Neural progenitor cell (in vitro differentiated cells): ENCODE data around the gene S100A6. TPM values are rescaled to one million over a fixed set of nuclear protein-coding genes. Genes with fewer than 3 reads are reported as not detected.

Experiments used
- DNase-seq: peaks from one replicate; pipeline ENCODE4 v3.0.0-alpha.2; 2016; ENCODE audit warnings: low spot score
- H2AFZ ChIP-seq: fragments of 200-600 bp; sonication (generic); replicated peaks from 2 replicates; pipeline ENCODE4 v1.6.1; 2016; ENCODE audit warnings: antibody characterized with exemption
- H3F3A ChIP-seq: fragments of 200-600 bp; sonication (generic); 2 replicates; pipeline ENCODE4 v1.6.1; 2016; ENCODE audit warnings: antibody characterized with exemption, low read depth
- H3K27ac ChIP-seq: fragments of 200-600 bp; sonication (generic); 2 replicates; pipeline ENCODE4 v1.5.1; 2016; ENCODE audit warnings: mild to moderate bottlenecking
- H3K27me3 ChIP-seq: fragments of 200-600 bp; sonication (generic); 2 replicates; pipeline ENCODE4 v1.6.1; 2016; ENCODE audit warnings: mild to moderate bottlenecking, moderate library complexity
- H3K36me3 ChIP-seq: fragments of 200-600 bp; sonication (generic); 2 replicates; pipeline ENCODE4 v1.5.1; 2016
- H3K4me1 ChIP-seq: fragments of 200-600 bp; sonication (generic); 2 replicates; pipeline ENCODE4 v1.6.1; 2016; ENCODE audit warnings: mixed run types
- H3K4me2 ChIP-seq: fragments of 200-600 bp; sonication (generic); 2 replicates; pipeline ENCODE4 v1.6.1; 2016
- H3K4me3 ChIP-seq: fragments of 200-600 bp; sonication (generic); 2 replicates; pipeline ENCODE4 v1.5.1; 2016
- H3K79me2 ChIP-seq: fragments of 200-600 bp; sonication (generic); 2 replicates; pipeline ENCODE4 v1.6.1; 2016; ENCODE audit warnings: low read depth
- H3K9ac ChIP-seq: fragments of 200-600 bp; sonication (generic); 2 replicates; pipeline ENCODE4 v1.6.1; 2016
- H3K9me3 ChIP-seq: fragments of 200-600 bp; sonication (generic); 2 replicates; pipeline ENCODE4 v1.5.1; 2016; ENCODE audit warnings: low read depth
- H4K20me1 ChIP-seq: fragments of 200-600 bp; sonication (generic); 2 replicates; pipeline ENCODE4 v1.6.1; 2016; ENCODE audit warnings: low read depth
- H3K27ac Mint-ChIP-seq: 3 replicates; pipeline ENCODE4 v1.8.0; 2021; ENCODE audit warnings: mixed read lengths
- H3K27me3 Mint-ChIP-seq: 2 replicates; pipeline ENCODE4 v1.8.0; 2022; ENCODE audit warnings: low read depth, mild to moderate bottlenecking, inconsistent platforms, moderate library complexity, mixed read lengths; ENCODE audit not compliant: insufficient read depth
- H3K36me3 Mint-ChIP-seq: 3 replicates; pipeline ENCODE4 v1.8.0; 2021; ENCODE audit warnings: mixed read lengths
- H3K4me1 Mint-ChIP-seq: 3 replicates; pipeline ENCODE4 v1.8.0; 2021; ENCODE audit warnings: mixed read lengths
- H3K4me3 Mint-ChIP-seq: 3 replicates; pipeline ENCODE4 v1.8.0; 2021; ENCODE audit warnings: mild to moderate bottlenecking, moderate library complexity, mixed read lengths
- H3K9me3 Mint-ChIP-seq: 3 replicates; pipeline ENCODE4 v1.8.0; 2020; ENCODE audit warnings: mixed read lengths
- EZH2 ChIP-seq: fragments of 200-600 bp; sonication (generic); IDR thresholded peaks from 2 replicates; pipeline ENCODE4 v1.6.1; 2017; ENCODE audit warnings: antibody characterized with exemption, mild to moderate bottlenecking, moderate library complexity
- EZH2phosphoT487 ChIP-seq: fragments of 200-600 bp; sonication (generic); IDR thresholded peaks from 2 replicates; pipeline ENCODE4 v1.6.1; 2017; ENCODE audit warnings: antibody characterized with exemption
- total RNA-seq: library from RNA; depleted of rRNA; stranded (reverse); fragments of >200 nt; gene quantifications from 2 replicates; pipeline ENCODE4 v1.2.3, GENCODE V29; 2015; ENCODE audit warnings: low replicate concordance
- TF ChIP-seq, protein P1 (sequence below): fragments of 200-600 bp; sonication (generic); IDR thresholded peaks from 2 replicates; pipeline ENCODE4 v1.5.1; 2017; ENCODE audit warnings: antibody characterized with exemption, mild to moderate bottlenecking

The S100A6 gene
- total RNA-seq, 1 donor from 2014 or later: not detected

DNA sequence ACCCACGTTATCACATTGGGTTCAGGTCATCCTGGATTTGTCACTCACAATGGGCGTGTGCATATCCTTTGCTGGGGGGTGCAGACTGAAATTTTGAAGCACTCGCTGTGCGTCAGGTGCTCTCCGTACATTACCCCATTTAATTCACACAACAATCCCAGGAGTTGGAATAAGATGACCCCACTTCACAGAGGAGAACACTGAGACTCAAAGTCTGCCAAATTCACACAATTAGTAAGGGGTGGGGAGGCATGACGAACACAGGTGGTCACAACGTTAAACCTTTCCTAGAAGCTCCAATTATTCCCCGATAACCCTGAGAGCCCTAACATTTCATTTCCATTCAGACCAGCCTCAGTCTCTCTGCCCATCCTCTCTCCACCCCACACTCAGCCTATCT lies 33.7 kb upstream of the S100A6 start:
- H3K4me3 ChIP-seq: no peak overlapping the region
- H4K20me1 ChIP-seq: no peaks in the 10 kb centered on the region
- no peak for DNase-seq
- H3K4me3 Mint-ChIP-seq: no peak overlapping the region
- no peaks in the 10 kb centered on the region for H3K27me3 ChIP-seq
- no peak overlapping the region for H3K9ac ChIP-seq
- H3K27ac Mint-ChIP-seq: peak overlapping the region; percentile 22
- no peak overlapping the region for H2AFZ ChIP-seq
- H3K27ac ChIP-seq: no peak overlapping the region
- peaks cover 17% of the 10 kb centered on the region for H3K4me1 ChIP-seq
- no peaks in the 10 kb centered on the region for H3K36me3 Mint-ChIP-seq
- peaks cover 15% of the 10 kb centered on the region for H3K27me3 Mint-ChIP-seq
- no peaks in the 10 kb centered on the region for H3K79me2 ChIP-seq
- peaks cover 48% of the 10 kb centered on the region for H3K4me1 Mint-ChIP-seq
- TF ChIP-seq EZH2 (no peak), EZH2phosphoT487 (no peak)
- TF ChIP-seq, protein P1, sequence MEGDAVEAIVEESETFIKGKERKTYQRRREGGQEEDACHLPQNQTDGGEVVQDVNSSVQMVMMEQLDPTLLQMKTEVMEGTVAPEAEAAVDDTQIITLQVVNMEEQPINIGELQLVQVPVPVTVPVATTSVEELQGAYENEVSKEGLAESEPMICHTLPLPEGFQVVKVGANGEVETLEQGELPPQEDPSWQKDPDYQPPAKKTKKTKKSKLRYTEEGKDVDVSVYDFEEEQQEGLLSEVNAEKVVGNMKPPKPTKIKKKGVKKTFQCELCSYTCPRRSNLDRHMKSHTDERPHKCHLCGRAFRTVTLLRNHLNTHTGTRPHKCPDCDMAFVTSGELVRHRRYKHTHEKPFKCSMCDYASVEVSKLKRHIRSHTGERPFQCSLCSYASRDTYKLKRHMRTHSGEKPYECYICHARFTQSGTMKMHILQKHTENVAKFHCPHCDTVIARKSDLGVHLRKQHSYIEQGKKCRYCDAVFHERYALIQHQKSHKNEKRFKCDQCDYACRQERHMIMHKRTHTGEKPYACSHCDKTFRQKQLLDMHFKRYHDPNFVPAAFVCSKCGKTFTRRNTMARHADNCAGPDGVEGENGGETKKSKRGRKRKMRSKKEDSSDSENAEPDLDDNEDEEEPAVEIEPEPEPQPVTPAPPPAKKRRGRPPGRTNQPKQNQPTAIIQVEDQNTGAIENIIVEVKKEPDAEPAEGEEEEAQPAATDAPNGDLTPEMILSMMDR: no peak
- H3K9me3 ChIP-seq: no peaks in the 10 kb centered on the region
- H3K4me2 ChIP-seq: no peak overlapping the region
- H3F3A ChIP-seq: no peaks in the 10 kb centered on the region
- H3K36me3 ChIP-seq: no peaks in the 10 kb centered on the region
- peaks cover 7% of the 10 kb centered on the region for H3K9me3 Mint-ChIP-seq

DNA sequence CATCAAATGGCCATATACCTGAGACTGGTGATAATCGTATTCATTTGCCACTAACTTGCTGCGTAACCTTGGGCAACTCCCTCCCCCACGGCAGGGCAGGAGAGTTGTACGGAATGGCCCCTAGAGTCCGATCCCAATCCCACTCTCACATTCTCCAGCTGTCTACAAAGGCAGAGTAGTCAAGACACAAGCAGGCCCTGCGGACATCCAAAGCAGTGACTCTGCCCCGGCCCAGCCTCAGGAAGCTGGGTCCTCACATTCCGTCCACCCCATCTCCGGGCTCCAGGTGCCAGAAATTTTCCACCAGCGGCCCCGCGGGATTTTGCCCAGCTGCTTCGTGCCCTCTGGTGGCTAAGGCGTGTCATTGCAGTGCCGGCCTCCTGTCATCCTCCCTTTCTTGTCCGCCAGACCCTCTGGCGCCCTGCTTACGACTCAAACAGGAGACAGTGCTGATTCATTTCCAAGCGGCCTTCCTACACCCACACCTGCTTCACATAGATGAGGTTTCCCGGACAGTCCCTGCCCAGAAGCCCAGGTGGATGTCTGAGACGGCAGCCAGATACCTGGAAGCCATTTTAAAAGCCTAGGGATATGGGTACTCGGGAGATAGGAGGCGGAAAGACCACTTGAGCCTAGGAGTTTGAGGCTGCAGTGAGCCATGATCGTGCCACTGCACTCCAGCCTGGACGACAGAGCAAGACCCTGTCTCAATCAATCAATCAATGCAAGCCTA lies 32.7 kb upstream of the S100A6 start:
- Histone ChIP-seq H3K27me3 (no peaks in the 10 kb centered on the region), H3F3A (no peaks in the 10 kb centered on the region), H3K79me2 (no peaks in the 10 kb centered on the region), H3K4me3 (no peak overlapping the region), H3K9me3 (no peaks in the 10 kb centered on the region), H3K4me2 (peak overlapping the region; percentile 21), H3K9ac (no peak overlapping the region), H3K27ac (no peak overlapping the region), H4K20me1 (no peaks in the 10 kb centered on the region), H2AFZ (peak overlapping the region; percentile 92), H3K36me3 (no peaks in the 10 kb centered on the region), H3K4me1 (peaks cover 17% of the 10 kb centered on the region)
- TF ChIP-seq, protein P1: peak; percentile 96
- no peak for TF ChIP-seq EZH2phosphoT487
- peak; percentile 24 for TF ChIP-seq EZH2
- DNase-seq: peak; percentile 91
- H3K27me3 Mint-ChIP-seq: peaks cover 19% of the 10 kb centered on the region
- no peaks in the 10 kb centered on the region for H3K36me3 Mint-ChIP-seq
- H3K4me1 Mint-ChIP-seq: peaks cover 50% of the 10 kb centered on the region
- peak overlapping the region; percentile 46 for H3K4me3 Mint-ChIP-seq
- H3K9me3 Mint-ChIP-seq: no peaks in the 10 kb centered on the region
- no peak overlapping the region for H3K27ac Mint-ChIP-seq

DNA sequence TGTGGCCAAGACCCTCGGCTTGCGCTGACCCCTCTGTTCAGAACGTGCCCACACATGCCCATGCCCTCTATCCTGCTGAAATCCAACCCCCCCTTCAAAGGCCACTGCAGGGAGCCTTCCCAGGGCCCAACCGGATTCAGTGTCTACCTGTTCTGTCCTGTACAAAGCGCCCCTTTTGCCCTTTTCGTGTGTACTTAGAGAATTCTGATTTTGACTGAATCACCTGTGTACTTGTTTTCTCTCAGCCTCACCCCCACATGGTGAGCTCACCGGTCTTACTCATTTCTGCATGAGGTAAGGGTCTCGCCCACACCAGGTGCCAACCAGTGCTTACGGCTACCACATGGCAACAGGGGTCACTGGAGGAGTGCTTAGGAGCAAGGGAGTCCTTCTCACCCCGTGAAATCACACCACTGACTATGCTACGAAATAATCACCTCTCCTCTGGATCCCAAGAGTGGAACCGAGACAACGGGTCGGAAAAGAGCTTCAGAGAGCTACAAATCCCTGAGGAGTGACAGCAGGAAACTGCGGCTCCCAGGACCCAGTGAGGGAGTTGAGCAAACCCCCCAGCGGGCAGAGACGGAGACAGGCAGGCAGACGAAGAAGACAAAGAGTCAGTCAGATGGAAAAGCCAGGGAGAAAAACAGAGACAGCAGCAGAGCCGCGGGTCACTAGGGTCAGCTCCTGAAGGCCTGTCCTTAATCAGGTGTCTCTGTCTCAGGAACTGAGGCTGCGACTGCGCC lies 32.0 kb upstream of the S100A6 start:
- Histone ChIP-seq H3K4me1 (peaks cover 17% of the 10 kb centered on the region), H3F3A (no peaks in the 10 kb centered on the region), H3K27me3 (no peaks in the 10 kb centered on the region), H3K4me2 (peak overlapping the region; percentile 21), H4K20me1 (no peaks in the 10 kb centered on the region), H3K9me3 (no peaks in the 10 kb centered on the region), H3K4me3 (no peak overlapping the region), H2AFZ (peak overlapping the region; percentile 35), H3K27ac (no peak overlapping the region), H3K9ac (no peak overlapping the region), H3K36me3 (no peaks in the 10 kb centered on the region), H3K79me2 (no peaks in the 10 kb centered on the region)
- peak; percentile 39 for DNase-seq
- Mint-ChIP-seq H3K4me3 (peak overlapping the region; percentile 57), H3K27me3 (peaks cover 20% of the 10 kb centered on the region), H3K4me1 (peaks cover 46% of the 10 kb centered on the region), H3K36me3 (no peaks in the 10 kb centered on the region), H3K9me3 (no peaks in the 10 kb centered on the region), H3K27ac (peak overlapping the region; percentile 64)
- no peak for TF ChIP-seq EZH2phosphoT487
- TF ChIP-seq, protein P1: no peak
- TF ChIP-seq EZH2: no peak
